Left forelimb (tissue), 1 donor: ENCODE data around the gene SORCS1.

Experiments
- DNase-seq: peaks from one replicate; pipeline ENCODE4 v3.0.0-alpha.2; 2018; ENCODE audit warnings: low spot score

Gene SORCS1

GRCh38 chr10:106534441-106534840 lies 630.1 kb downstream of the SORCS1 start:
- no peak for DNase-seq

DNA sequence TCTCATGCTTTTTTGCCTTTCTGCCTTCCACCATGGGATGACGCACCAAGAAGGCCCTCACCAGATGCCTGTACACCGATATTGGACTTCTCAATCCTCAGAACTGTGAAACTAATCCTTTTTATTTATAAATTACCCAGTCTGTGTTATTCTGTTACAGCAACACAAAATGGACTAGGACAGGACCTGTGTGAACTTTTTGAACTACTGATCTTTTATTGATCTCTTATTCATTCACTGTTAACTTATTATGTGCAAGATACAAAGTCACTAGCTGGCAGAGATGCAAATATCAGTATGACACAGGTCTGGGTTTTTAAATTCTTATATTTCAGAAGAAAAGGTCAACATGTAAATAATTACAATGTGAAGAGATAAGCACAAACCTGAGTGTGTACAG lies 635.8 kb downstream of the SORCS1 start:
- DNase-seq: no peak

DNA sequence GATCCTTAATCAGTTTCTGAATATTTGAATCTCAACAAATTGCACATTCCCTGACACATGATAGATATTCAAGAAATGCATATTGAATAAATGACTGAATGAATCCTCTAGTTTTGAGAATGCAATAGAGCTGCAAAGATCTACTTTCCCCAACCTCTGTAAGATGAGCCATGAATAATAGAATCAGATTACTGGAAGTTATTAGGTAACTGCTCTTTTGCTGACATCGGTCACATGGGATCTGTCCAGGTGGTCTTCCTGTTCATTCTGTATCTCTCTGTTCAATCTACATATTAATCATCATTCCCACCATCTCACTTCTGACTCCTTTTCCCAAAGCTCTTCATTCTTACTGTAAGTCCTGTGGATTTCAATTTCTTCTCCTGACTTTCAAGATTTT lies 638.7 kb downstream of the SORCS1 start:
- no peak for DNase-seq
